Uterus (tissue), 4 donors: Measurements from ENCODE around the gene METAP1D. TPM values are rescaled to one million over a fixed set of nuclear protein-coding genes. Genes with fewer than 3 reads are reported as not detected.

Source experiments
- DNase-seq, 2 donors: peaks; one replicate each; pipeline ENCODE4 v3.0.0-alpha.2; 2019 to 2020
- H3K27ac ChIP-seq, 2 donors: fragments of 200-600 bp; sonication (generic); 1 replicate in 1 of 2; 2 replicates in 1 of 2; pipeline ENCODE4 v1.5.1; 2016 to 2018
- H3K27me3 ChIP-seq, 2 donors: fragments of 200-600 bp; sonication (generic); one replicate each; pipeline ENCODE4 v1.5.1; 2018 to 2019; ENCODE audit warnings: control low read depth in 1 of 2
- H3K36me3 ChIP-seq, 2 donors: fragments of 200-600 bp; sonication (generic); one replicate each; pipeline ENCODE4 v1.5.1; 2019; ENCODE audit warnings: control low read depth in 1 of 2
- H3K4me1 ChIP-seq, 2 donors: fragments of 200-600 bp; sonication (generic); one replicate each; pipeline ENCODE4 v1.5.1; 2018 to 2019; ENCODE audit warnings: control low read depth in 1 of 2
- H3K4me3 ChIP-seq, 2 donors: fragments of 200-600 bp; sonication (generic); 1 replicate in 1 of 2; 2 replicates in 1 of 2; pipeline ENCODE4 v1.5.1; 2018 to 2019; ENCODE audit warnings: mild to moderate bottlenecking in 1 of 2
- H3K9me3 ChIP-seq, 2 donors: fragments of 200-600 bp; sonication (generic); one replicate each; pipeline ENCODE4 v1.5.1; 2019; ENCODE audit warnings: control low read depth in 1 of 2
- POLR2A ChIP-seq, 2 donors: fragments of 450-650 bp; IDR thresholded peaks; one replicate each; pipeline ENCODE4 v1.6.1; 2016; ENCODE audit warnings: antibody characterized with exemption in 2 of 2, mild to moderate bottlenecking in 1 of 2, moderate library complexity in 1 of 2
- intact Hi-C: fragments of 100-400 bp; cut with DNase I; formaldehyde crosslinking; loops from one replicate; pipeline ENCODE4 v1.15.1; 2023; ENCODE audit warnings: low total_unique reads
- total RNA-seq, 4 donors: library from RNA; depleted of rRNA in 3 of 4; stranded (reverse); fragments of >200 nt in 3 of 4; gene quantifications; one replicate each; pipeline versions ENCODE4 v1.1.0 to v1.2.4, GENCODE V29; 2014 to 2023
- TF ChIP-seq, protein P1 (sequence below), 4 experiments: fragments of 200-600 bp in 2 of 4; fragments of 450-650 bp in 2 of 4; sonication (generic) in 2 of 4; IDR thresholded peaks; one replicate each; pipeline ENCODE4 v1.5.1; 2016 to 2019; ENCODE audit warnings: antibody characterized with exemption in 4 of 4, mild to moderate bottlenecking in 2 of 4, moderate library complexity in 1 of 4
- donor health status: DM: yes; HTN: yes; CAD: no.

The METAP1D gene
- total RNA-seq, 4 donors from 2014 or later = 7.9 to 38.2 (median 15.8) TPM

DNA sequence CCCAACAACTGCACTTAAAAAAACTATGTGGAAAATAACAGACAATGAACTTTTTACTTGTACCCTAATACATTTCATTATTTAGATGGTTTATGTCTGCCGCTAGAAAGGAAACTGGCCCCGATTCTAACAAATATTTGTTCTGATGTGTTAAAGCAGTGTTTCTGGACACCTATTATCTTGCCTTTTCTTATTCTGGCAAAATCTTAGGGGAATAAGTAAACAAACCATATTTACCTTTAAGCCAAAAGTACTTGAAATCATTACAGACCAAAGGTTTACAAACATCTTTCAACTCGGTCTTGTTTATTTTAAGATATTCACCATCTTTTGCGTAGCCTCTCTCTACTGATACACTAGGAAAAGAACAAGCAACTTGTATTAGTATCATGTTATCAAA lies 73.8 kb downstream of the METAP1D start:
- Histone ChIP-seq H3K4me1 (no peaks in the 10 kb centered on the region), H3K36me3 (no peaks in the 10 kb centered on the region), H3K27ac (no peak overlapping the region), H3K27me3 (no peaks in the 10 kb centered on the region), H3K9me3 (no peaks in the 10 kb centered on the region), H3K4me3 (no peak overlapping the region)
- no peak for TF ChIP-seq POLR2A (IDR thresholded peaks at IDR 0.05)
- TF ChIP-seq, protein P1, sequence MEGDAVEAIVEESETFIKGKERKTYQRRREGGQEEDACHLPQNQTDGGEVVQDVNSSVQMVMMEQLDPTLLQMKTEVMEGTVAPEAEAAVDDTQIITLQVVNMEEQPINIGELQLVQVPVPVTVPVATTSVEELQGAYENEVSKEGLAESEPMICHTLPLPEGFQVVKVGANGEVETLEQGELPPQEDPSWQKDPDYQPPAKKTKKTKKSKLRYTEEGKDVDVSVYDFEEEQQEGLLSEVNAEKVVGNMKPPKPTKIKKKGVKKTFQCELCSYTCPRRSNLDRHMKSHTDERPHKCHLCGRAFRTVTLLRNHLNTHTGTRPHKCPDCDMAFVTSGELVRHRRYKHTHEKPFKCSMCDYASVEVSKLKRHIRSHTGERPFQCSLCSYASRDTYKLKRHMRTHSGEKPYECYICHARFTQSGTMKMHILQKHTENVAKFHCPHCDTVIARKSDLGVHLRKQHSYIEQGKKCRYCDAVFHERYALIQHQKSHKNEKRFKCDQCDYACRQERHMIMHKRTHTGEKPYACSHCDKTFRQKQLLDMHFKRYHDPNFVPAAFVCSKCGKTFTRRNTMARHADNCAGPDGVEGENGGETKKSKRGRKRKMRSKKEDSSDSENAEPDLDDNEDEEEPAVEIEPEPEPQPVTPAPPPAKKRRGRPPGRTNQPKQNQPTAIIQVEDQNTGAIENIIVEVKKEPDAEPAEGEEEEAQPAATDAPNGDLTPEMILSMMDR (IDR thresholded peaks at IDR 0.05) = no peak
- DNase-seq = no peak
- intact Hi-C loops = no loop called here

DNA sequence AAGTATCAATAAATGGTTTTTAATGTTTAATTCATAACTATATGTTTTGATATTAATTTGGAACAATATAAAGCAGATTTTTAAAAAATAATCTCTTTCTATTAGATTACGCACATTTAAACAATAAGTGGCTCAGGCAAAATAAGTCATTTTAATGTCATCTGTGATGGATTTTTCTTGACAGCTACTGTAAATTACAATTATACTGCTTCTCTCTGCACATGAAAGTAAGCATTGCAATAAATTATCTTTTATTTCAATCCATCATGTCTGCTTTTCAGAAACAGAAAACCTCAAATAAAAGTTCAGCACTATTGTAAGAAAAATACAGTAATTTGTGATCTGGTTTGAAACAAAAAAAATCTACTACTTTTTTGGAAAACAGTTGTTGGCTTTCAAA lies 74.5 kb downstream of the METAP1D start:
- Histone ChIP-seq H3K27ac (no peak overlapping the region), H3K4me1 (no peaks in the 10 kb centered on the region), H3K4me3 (no peak overlapping the region), H3K27me3 (no peaks in the 10 kb centered on the region), H3K9me3 (no peaks in the 10 kb centered on the region), H3K36me3 (no peaks in the 10 kb centered on the region)
- TF ChIP-seq POLR2A (IDR thresholded peaks at IDR 0.05) = no peak
- TF ChIP-seq, protein P1 (IDR thresholded peaks at IDR 0.05) = no peak
- intact Hi-C loops = no loop called here
- no peak for DNase-seq

DNA sequence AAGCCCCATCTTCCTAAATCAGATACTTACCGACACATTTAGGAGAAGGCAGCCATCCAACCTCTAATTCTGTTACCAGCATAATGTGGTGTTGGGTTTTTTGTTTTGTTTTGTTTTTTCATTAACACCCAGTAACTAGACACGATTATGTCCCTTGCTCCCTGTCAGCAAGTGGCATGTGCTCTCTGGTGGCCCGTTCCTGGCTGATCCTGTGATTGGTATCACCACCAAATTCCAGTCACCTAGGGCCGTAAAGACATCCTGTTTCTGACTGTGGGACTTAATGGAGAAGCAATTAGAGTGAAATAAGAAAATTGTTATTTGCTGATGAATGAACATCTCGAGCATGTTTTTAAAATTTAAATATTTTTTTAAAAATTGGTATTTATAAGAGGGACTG lies 79.7 kb downstream of the METAP1D start:
- Histone ChIP-seq H3K27ac (no peak overlapping the region), H3K4me1 (peaks cover 2% of the 10 kb centered on the region in 2 donors), H3K9me3 (no peaks in the 10 kb centered on the region), H3K36me3 (no peaks in the 10 kb centered on the region), H3K27me3 (peaks cover 26 to 41% of the 10 kb centered on the region in 2 donors), H3K4me3 (no peak overlapping the region)
- no peak for DNase-seq
- intact Hi-C loops = no loop called here
- TF ChIP-seq, protein P1 (IDR thresholded peaks at IDR 0.05) = no peak
- TF ChIP-seq POLR2A (IDR thresholded peaks at IDR 0.05) = no peak

DNA sequence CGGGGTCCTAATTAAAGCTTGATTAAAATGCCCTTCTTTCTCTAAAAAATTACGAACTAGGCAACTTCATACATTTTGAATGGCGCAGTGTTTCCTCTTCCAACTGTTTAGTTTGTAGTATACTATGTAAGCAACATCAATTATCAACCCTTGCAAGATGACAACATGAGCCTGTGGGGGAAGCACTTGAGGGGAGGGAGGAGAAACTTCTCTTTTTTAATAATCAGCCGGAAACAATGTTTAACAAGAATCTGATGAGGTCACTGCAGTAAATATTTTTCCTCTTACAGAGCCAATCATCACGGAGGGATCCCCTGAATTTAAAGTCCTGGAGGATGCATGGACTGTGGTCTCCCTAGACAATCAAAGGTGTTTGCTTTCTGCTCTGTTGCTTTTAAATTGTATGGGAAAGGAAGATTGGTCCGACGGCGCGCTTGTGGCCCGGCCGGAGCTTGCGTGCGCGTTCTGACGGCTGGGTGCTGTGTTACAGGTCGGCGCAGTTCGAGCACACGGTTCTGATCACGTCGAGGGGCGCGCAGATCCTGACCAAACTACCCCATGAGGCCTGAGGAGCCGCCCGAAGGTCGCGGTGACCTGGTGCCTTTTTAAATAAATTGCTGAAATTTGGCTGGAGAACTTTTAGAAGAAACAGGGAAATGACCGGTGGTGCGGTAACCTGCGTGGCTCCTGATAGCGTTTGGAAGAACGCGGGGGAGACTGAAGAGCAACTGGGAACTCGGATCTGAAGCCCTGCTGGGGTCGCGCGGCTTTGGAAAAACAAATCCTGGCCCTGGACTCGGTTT lies 80.3 kb downstream of the METAP1D start:
- H3K4me3 ChIP-seq = no peak overlapping the region
- TF ChIP-seq, protein P1 (IDR thresholded peaks at IDR 0.05) = no peak
- no peaks in the 10 kb centered on the region for H3K36me3 ChIP-seq
- peaks cover 33 to 47% of the 10 kb centered on the region in 2 donors for H3K27me3 ChIP-seq
- no peaks in the 10 kb centered on the region for H3K9me3 ChIP-seq
- H3K27ac ChIP-seq = no peak overlapping the region
- intact Hi-C loops = no loop called here
- peaks cover 3 to 9% of the 10 kb centered on the region in 2 donors for H3K4me1 ChIP-seq
- DNase-seq = no peak

DNA sequence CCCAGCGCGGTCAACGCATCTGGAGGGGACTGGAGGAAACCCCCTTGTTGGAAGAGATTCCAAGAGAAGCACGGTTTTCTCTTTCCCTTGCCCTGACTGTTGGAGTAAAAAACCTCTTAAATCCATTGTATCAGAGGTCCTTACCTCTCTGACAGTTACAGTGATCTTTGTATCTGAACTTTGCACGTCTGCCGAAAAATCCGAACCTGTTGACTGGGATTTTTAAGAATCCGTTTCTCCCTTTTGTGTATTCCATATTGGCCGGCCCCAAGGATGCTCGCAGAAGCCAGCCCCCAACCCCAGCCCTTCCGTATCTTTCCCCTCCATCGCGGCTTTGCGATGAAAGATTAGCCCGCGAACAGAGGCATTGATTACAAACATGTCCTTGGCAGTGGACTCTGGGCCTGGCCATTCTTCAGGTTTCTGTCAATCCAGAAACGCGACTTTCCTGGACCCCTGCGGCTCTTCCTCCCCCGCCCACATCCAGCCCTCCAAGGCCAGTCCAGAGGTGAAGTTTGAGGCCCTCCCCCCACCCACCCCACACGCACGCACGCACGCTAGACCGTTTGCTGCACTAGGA lies 81.0 kb downstream of the METAP1D start:
- H3K4me3 ChIP-seq = no peak overlapping the region
- H3K36me3 ChIP-seq = no peaks in the 10 kb centered on the region
- H3K27me3 ChIP-seq = peaks cover 38 to 50% of the 10 kb centered on the region in 2 donors
- H3K9me3 ChIP-seq = no peaks in the 10 kb centered on the region
- H3K4me1 ChIP-seq = peaks cover 3 to 13% of the 10 kb centered on the region in 2 donors
- intact Hi-C loops = no loop called here
- H3K27ac ChIP-seq = no peak overlapping the region
- no peak for DNase-seq
- TF ChIP-seq, protein P1 (IDR thresholded peaks at IDR 0.05) = no peak
- TF ChIP-seq POLR2A (IDR thresholded peaks at IDR 0.05) = no peak
